Ecto neural progenitor cell (in vitro differentiated cells): ENCODE data around the gene RAB37.

ENCODE experiments used
- DNase-seq: peaks from one replicate; pipeline ENCODE4 v3.0.0-alpha.2; 2018; ENCODE audit warnings: low spot score

Gene RAB37

GRCh38 chr17:74744714-74745547 is 7.9 kb downstream of the RAB37 start:
- peak; percentile 95 for DNase-seq

GRCh38 chr17:74745548-74746177 is 8.6 kb downstream of the RAB37 start:
- DNase-seq = no peak

- DNase-seq = peak; percentile 58
Measured at GRCh38 chr17:74746376-74746775, 9.3 kb downstream of the RAB37 start.

GRCh38 chr17:74746922-74747321 is 9.9 kb downstream of the RAB37 start:
- peak; percentile 71 for DNase-seq

- DNase-seq = no peak
Measured at GRCh38 chr17:74748279-74748528, 11.1 kb downstream of the RAB37 start.

DNA sequence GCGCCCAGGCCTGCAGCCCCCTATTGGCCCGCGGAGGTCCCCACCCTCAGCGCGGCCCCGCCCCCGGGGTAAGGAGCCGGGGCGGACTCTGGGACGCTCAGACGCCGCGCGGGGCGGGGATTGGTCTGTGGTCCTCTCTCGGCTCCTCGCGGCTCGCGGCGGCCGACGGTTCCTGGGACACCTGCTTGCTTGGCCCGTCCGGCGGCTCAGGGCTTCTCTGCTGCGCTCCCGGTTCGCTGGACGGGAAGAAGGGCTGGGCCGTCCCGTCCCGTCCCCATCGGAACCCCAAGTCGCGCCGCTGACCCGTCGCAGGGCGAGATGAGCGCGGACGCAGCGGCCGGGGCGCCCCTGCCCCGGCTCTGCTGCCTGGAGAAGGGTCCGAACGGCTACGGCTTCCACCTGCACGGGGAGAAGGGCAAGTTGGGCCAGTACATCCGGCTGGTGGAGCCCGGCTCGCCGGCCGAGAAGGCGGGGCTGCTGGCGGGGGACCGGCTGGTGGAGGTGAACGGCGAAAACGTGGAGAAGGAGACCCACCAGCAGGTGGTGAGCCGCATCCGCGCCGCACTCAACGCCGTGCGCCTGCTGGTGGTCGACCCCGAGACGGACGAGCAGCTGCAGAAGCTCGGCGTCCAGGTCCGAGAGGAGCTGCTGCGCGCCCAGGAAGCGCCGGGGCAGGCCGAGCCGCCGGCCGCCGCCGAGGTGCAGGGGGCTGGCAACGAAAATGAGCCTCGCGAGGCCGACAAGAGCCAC is 11.6 kb downstream of the RAB37 start, which contains the start of gene NHERF1:
TSS of gene NHERF1 (plus strand) at position 100 of the 750 bp plus-strand sequence. CDS start at position 319, 219 bp downstream.
- peak; percentile 99 for DNase-seq

GRCh38 chr17:74749279-74750038 is 12.4 kb downstream of the RAB37 start:
- peak; percentile 71 for DNase-seq

- no peak for DNase-seq
Measured at GRCh38 chr17:74750039-74750326, 12.9 kb downstream of the RAB37 start.

DNA sequence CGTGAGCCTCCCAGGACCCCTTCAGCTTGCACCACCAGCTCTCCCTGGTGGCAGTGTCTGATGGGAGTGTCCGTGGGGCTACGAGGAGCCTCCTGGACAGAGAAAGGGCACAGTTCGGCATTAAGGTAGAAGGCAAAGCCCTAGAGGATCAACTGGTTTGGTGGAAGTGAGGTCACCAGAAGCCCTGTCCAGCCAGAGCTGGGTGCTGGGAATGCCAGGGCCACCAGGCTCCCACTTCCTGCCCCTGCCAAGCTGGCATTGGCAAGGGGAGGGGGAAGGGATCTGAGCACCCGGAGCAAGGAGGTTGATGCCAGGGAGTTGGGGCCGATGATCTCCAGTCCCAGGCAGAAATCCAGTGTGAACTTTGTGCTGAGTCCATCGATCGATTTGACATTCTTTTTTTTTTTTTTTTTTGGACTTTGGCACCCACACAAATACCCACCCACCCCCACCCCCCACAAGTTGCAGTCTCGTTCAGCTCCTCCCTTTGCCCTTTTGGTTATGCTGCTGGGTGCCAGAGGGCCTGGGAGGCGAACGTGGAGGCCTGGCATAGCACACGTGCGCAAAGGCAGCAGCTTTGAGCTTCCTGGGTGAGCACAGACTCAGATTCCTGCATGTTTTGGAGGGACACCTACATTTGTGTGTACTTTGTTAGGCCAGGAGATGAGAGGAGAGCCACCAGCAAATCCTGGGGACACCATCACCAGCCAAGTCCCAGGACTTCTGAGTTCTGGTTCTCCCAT is 13.4 kb downstream of the RAB37 start:
- no peak for DNase-seq

DNA sequence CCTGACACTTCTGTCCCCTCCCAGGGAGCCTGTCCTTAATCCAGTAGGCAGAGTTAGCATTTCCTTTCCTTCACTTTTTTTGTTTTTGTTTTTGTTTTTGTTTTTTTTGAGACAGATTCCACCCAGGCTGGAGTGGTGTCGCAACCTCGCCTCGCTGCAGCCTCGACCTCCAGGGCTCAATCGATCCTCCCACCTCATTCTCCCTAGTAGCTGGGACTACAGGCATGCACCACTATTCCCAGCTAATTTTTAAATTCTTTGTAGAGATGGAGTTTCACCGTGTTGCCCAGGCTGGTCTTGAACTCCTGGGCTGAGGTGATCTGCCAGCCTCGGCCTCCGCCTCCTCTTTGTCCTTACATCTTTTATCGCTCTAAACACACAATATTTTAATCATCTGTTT is 15.4 kb downstream of the RAB37 start:
- DNase-seq = no peak

GRCh38 chr17:74752822-74753401 is 15.9 kb downstream of the RAB37 start:
- no peak for DNase-seq

DNA sequence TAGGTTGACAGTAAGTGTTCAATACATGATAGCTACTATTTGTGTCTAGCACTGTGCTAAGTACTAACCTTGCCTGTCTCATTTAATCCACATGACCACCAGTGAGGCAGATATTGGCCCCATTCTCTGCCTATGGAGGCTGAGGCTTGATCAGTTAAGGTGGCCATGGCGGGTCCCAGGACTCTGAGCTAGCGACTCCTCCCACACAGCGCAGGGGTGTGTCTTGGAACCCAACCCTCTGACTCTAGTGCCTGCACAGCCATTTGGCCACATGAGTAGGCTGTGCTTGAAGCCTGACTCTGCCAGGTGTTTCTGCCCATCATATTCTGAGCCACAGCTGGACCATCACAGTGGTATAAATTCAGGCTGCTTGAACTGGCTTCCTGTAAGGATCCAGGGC is 17.8 kb downstream of the RAB37 start:
- DNase-seq = no peak

DNA sequence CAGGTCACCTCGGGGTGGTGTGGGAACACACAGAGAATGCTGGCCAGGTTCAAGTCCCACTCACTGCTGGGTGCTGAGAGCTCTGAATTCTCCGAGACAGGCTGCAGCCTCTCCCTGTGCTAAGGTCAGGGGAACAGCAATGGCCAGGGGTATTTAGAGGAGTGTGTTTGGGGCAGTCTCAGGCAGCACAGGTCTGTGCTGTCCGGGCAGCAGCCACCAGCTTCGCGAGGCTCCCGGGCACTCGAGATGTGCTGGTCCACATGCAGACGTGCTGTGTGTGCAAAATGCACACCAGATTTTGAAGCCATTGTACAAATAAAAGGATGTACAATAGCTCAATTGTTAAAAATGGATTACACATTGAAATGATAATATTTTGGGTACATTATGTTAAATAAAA is 18.5 kb downstream of the RAB37 start:
- no peak for DNase-seq

DNA sequence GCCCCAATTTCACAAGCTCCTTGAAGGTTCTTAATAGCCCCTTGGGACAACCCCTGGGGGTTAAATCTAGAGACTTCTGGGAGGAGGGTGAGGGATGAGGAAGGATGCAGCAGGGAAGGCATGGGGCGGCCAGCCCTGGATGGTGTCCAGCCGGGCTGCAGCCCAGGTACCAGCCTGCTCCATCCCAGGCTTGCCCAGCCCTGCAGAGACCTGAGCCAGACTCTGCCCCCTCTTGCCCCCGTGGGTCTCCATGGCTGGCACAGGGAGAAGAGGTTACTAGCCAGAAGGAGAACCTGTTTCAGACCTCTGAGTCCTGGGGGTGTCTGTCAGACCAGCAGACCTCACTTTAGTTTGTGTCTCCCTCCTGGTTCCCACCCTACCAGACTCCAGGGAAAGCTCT is 19.8 kb downstream of the RAB37 start:
- DNase-seq = no peak

DNA sequence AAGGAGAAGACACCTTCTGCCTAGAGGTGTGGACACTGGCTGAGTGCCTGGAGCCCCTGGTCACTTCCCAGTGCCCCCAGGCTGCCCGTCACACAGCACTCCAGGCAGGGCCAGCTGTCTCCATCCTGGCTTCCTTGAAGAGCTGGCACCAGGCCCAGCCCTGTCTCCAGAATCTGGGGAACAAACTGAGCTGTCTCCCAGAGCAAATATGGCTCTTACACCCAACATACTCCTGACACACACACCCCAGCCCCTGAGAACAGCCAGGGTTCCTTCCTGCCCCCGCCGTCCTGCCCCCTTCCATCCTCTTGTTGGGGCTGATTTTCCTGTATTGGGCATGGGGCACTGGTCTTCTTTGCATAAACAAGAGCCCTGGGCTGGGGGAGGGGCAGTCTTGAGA is 20.4 kb downstream of the RAB37 start:
- DNase-seq = no peak

DNA sequence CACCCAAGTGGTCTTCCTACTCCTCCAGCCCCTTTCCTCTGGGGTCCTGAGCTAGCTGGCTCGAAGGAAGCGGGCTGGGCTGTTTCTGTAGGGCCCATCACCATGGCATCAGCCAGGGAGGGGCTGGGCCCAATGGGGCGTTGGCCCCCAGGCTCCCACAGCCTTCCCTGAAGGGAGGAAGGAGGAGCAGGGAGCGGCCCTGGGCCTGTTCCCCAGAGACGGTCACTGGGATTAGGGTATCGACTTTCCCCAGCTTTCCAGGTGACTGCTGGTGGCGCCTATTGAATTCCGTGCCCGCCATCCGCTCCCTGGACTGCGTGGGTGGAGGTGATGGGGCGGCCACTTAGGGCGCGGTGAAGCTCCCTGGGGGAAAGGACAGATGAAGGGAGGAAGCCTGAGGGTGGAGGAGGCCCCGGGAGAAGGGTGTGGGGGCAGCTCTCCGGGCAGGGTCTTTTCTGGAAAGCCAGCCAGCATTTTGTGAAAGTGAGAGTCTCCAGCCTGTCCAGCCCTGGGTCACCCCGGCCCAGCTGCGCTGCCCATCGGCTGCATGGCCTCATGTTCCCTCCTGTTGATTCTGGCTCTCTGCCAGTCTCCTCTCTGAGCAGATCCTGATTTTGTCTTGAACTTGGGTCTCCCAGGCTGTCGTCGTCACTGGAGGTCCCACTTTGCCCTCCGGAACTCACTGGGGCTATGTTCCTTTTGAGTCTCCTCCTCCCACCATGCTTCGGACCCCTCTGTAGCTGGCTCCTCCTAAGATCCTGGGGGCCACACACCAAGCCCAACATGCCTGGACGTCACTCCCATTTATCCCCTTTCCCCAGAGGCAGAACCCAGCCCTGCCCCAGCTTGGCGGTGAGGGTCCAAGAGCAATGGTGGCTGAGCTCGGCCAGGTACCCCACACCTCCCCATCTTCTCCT is 21.1 kb downstream of the RAB37 start:
- no peak for DNase-seq

GRCh38 chr17:74758848-74759168 is 21.8 kb downstream of the RAB37 start:
- DNase-seq = no peak

GRCh38 chr17:74759243-74759801 is 22.3 kb downstream of the RAB37 start:
- peak; percentile 53 for DNase-seq

DNA sequence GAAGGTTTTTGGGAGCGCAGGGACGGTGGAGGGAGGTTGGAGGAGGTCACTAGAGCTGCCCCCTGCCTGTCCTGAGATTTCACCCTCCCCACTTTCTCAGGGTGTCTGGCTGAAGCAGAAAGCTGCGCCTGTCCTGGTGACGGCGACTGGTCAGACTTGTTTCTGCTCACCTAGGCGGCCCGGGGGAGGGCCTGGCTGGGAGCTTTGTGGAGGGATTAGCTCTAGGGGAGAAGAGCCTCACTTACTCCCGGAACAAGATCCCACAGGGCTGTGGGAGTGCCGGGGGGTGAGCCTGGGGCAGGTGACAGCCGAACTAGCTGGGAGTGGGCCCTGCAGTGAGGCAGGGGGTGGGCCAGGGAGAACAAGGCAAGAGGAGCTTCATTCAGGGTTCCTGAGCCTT is 22.9 kb downstream of the RAB37 start:
- peak; percentile 82 for DNase-seq

DNA sequence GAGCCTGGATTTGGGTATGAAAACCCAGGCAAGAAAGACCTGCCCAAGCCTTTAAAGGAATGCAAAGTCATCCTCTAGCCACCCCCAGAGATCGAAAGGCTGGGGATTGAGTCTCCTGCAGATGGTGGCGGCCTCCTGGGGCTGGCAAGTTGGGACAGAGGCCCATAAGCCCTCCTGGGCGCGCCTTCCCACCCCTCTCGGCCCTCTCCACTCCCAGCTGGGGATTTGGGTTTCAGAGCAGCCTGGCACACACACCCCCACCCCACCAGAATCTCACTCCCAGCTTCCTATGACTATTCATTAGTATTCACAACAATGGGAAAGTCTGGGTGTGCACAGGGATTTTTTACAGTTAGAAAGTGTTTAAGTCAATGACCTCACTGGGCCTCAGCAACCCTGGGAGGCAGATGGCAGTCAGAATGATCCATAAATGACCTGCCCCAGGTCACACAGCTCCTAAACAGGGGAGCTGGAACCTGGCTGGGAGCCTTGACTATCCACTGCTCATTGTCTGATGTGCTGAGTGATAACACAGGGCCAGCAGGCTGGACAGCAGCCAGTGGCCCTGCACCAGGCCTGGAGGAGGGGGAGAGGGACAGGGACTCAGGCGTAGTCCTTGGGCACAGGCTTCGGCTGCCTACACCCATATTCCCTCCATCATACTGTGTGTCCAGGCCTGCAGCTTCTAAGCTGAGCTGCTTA is 23.5 kb downstream of the RAB37 start:
- DNase-seq = peak; percentile 64
